GM13977 (cell line): ENCODE measurements around the gene HIGD2A.

Experiments used
- DNase-seq: peaks from one replicate; pipeline ENCODE4 v3.0.0; 2012; ENCODE audit warnings: low spot score
- CTCF ChIP-seq: IDR thresholded peaks from 2 replicates; pipeline ENCODE4 v1.5.1; 2012; ENCODE audit warnings: mild to moderate bottlenecking, control low read depth; ENCODE audit not compliant: insufficient read depth; ENCODE audit errors: extremely low read depth, missing control alignments
- in situ Hi-C: fragments of 300-500 bp; cut with MboI; formaldehyde crosslinking; loops from one replicate; pipeline ENCODE4 v1.12.0; 2022; ENCODE audit warnings: low sequenced_read_pairs, low pct_unique_long_range_greater_than_20kb, mixed read lengths, inconsistent platforms; ENCODE audit not compliant: unreplicated experiment

Gene HIGD2A

GRCh38 chr5:176361437-176362232 lies 26.9 kb upstream of the HIGD2A start, which contains the start of gene KIAA1191:
KIAA1191 (minus strand) TSS chr5:176361764; CDS start chr5:176359508, 2,256 bp downstream.
- peak; percentile 89 for DNase-seq
- peak; percentile 38 for TF ChIP-seq CTCF
- in situ Hi-C loops: no loop called here

GRCh38 chr5:176362233-176362490 lies 26.4 kb upstream of the HIGD2A start:
- in situ Hi-C loops: no loop called here
- no peak for TF ChIP-seq CTCF
- no peak for DNase-seq

- in situ Hi-C loops: no loop called here
- TF ChIP-seq CTCF: no peak
- DNase-seq: no peak
These were observed 23.7 kb upstream of the HIGD2A start for GRCh38 chr5:176364765-176365350.

GRCh38 chr5:176365351-176366231 lies 23.0 kb upstream of the HIGD2A start, which contains the start of gene ARL10:
ARL10 (plus strand) TSS chr5:176365487; CDS start chr5:176365564, 77 bp downstream.
- peak; percentile 85 for DNase-seq
- no peak for TF ChIP-seq CTCF
- in situ Hi-C loops: no loop called here

- TF ChIP-seq CTCF: no peak
- no peak for DNase-seq
- in situ Hi-C loops: no loop called here
These were observed 22.2 kb upstream of the HIGD2A start for GRCh38 chr5:176366232-176366894.

GRCh38 chr5:176368726-176369125 lies 19.8 kb upstream of the HIGD2A start:
- TF ChIP-seq CTCF: no peak
- in situ Hi-C loops: no loop called here
- DNase-seq: no peak
